ENCODE measurements around the gene NIN.

GRCh38 chr14:50822501-50823042, 8.4 kb downstream of the NIN start:
- TF ChIP-seq CTCF (IDR thresholded peaks at IDR 0.05; ENCODE audit: insufficient read depth, low read depth, low read length) (no peak), EZH2 (IDR thresholded peaks at IDR 0.05; ENCODE audit: insufficient read depth, low read length) (no peak)

Measured in astrocyte (in vitro differentiated cells and primary cell).